Hepatocyte (in vitro differentiated cells): ENCODE results near the gene SYS1. TPM values are rescaled to one million over a fixed set of nuclear protein-coding genes. Genes with fewer than 3 reads are reported as not detected.
A peak's percentile ranks its signal among the peaks of the same experiment; 100 is the strongest.

ENCODE experiments used
- DNase-seq: peaks from one replicate; pipeline ENCODE4 v3.0.0-alpha.2; 2016; ENCODE audit warnings: low spot score
- H2AFZ ChIP-seq: fragments of 200-600 bp; sonication (generic); 2 replicates; pipeline ENCODE4 v1.6.0; 2016; ENCODE audit warnings: antibody characterized with exemption, mild to moderate bottlenecking
- H3K27ac ChIP-seq: fragments of 200-600 bp; sonication (generic); 2 replicates; pipeline ENCODE4 v1.5.1; 2016; ENCODE audit warnings: mild to moderate bottlenecking
- H3K27me3 ChIP-seq: fragments of 200-600 bp; sonication (generic); 2 replicates; pipeline ENCODE4 v1.6.1; 2016
- H3K36me3 ChIP-seq: fragments of 200-600 bp; sonication (generic); replicated peaks from 2 replicates; pipeline ENCODE4 v1.5.1; 2016; ENCODE audit warnings: low read depth; ENCODE audit not compliant: insufficient read depth
- H3K4me1 ChIP-seq: fragments of 200-600 bp; sonication (generic); 2 replicates; pipeline ENCODE4 v1.5.1; 2016; ENCODE audit warnings: mild to moderate bottlenecking, moderate library complexity; ENCODE audit not compliant: insufficient read depth
- H3K4me2 ChIP-seq: fragments of 200-600 bp; sonication (generic); 2 replicates; pipeline ENCODE4 v1.6.0; 2016
- H3K4me3 ChIP-seq: fragments of 200-600 bp; sonication (generic); 2 replicates; pipeline ENCODE4 v1.5.1; 2016; ENCODE audit warnings: mild to moderate bottlenecking
- H3K79me2 ChIP-seq: fragments of 200-600 bp; sonication (generic); 2 replicates; pipeline ENCODE4 v1.6.0; 2017; ENCODE audit warnings: mild to moderate bottlenecking
- H3K9me2 ChIP-seq: fragments of 200-600 bp; sonication (generic); replicated peaks from 2 replicates; pipeline ENCODE4 v1.6.0; 2017; ENCODE audit warnings: mild to moderate bottlenecking; ENCODE audit not compliant: insufficient read depth
- H3K9me3 ChIP-seq: fragments of 200-600 bp; sonication (generic); 2 replicates; pipeline ENCODE4 v1.5.1; 2016; ENCODE audit warnings: low read depth, mild to moderate bottlenecking
- H4K20me1 ChIP-seq: fragments of 200-600 bp; sonication (generic); 2 replicates; pipeline ENCODE4 v1.6.0; 2016; ENCODE audit warnings: mild to moderate bottlenecking; ENCODE audit not compliant: insufficient read depth, poor library complexity, severe bottlenecking
- CTCF ChIP-seq: fragments of 200-600 bp; sonication (generic); IDR thresholded peaks from 2 replicates; pipeline ENCODE4 v1.5.1; 2016; ENCODE audit warnings: antibody characterized with exemption, mild to moderate bottlenecking; ENCODE audit not compliant: poor library complexity
- EZH2 ChIP-seq: fragments of 200-600 bp; sonication (generic); IDR thresholded peaks from 2 replicates; pipeline ENCODE4 v1.6.1; 2016; ENCODE audit warnings: antibody characterized with exemption, mild to moderate bottlenecking, borderline replicate concordance
- EZH2phosphoT487 ChIP-seq: fragments of 200-600 bp; sonication (generic); IDR thresholded peaks from one replicate; pipeline ENCODE4 v1.6.1; 2018; ENCODE audit warnings: antibody characterized with exemption, mild to moderate bottlenecking, low read depth, moderate library complexity; ENCODE audit not compliant: unreplicated experiment, severe bottlenecking
- WGBS: methylation state at CpG from one replicate; pipeline ENCODE4 v1.1.6; 2016; ENCODE audit warnings: low lambda C conversion rate; ENCODE audit errors: missing lambda C conversion rate; 5-methylcytosine and 5-hydroxymethylcytosine counted together
- polyA plus RNA-seq: library from polyadenylated mRNA; unstranded; fragments of >200 nt; fragmentation: Nextera tagmentation; extraction: Ambion mirVana; gene quantifications from 2 replicates; pipeline ENCODE4 v1.2.1, GENCODE V29; 2016
- total RNA-seq: library from RNA; depleted of rRNA; stranded (reverse); fragments of >200 nt; gene quantifications from 2 replicates; pipeline ENCODE4 v1.2.3, GENCODE V29; 2014

SYS1 gene
- total and polyA plus RNA-seq, 2 experiments from 2014 or later: 35.8 to 42.0 TPM

GRCh38 chr20:45344168-45344860 is 18.6 kb upstream of the SYS1 start:
- peak; percentile 85 for DNase-seq
- Histone ChIP-seq H3K27me3 (no peaks in the 10 kb centered on the region), H3K4me1 (peaks cover 77% of the 10 kb centered on the region), H2AFZ (no peak overlapping the region), H4K20me1 (peaks cover 15% of the 10 kb centered on the region), H3K27ac (peak overlapping the region; percentile 96), H3K9me2 (no peaks in the 10 kb centered on the region), H3K36me3 (no peaks in the 10 kb centered on the region), H3K4me3 (peak overlapping the region; percentile 8), H3K4me2 (peak overlapping the region; percentile 87), H3K9me3 (no peaks in the 10 kb centered on the region), H3K79me2 (peaks cover 58% of the 10 kb centered on the region)
- WGBS: 32% methylated on average over 9 of the region's 9 CpGs
- TF ChIP-seq EZH2 (no peak), EZH2phosphoT487 (no peak), CTCF (no peak)

GRCh38 chr20:45345104-45345936 is 17.6 kb upstream of the SYS1 start:
- Histone ChIP-seq H3K4me3 (peak overlapping the region; percentile 8), H3K27ac (peak overlapping the region; percentile 96), H3K9me3 (no peaks in the 10 kb centered on the region), H2AFZ (no peak overlapping the region), H3K27me3 (no peaks in the 10 kb centered on the region), H3K79me2 (peaks cover 48% of the 10 kb centered on the region), H3K4me2 (peak overlapping the region; percentile 87), H3K36me3 (no peaks in the 10 kb centered on the region), H3K9me2 (no peaks in the 10 kb centered on the region), H4K20me1 (peaks cover 13% of the 10 kb centered on the region), H3K4me1 (peaks cover 67% of the 10 kb centered on the region)
- TF ChIP-seq CTCF (no peak), EZH2phosphoT487 (no peak), EZH2 (no peak)
- 48% methylated on average over 9 of the region's 9 CpGs for WGBS
- DNase-seq: no peak

GRCh38 chr20:45346291-45346718 is 16.7 kb upstream of the SYS1 start:
- Histone ChIP-seq H3K79me2 (peaks cover 38% of the 10 kb centered on the region), H3K27ac (peak overlapping the region; percentile 96), H4K20me1 (peaks cover 13% of the 10 kb centered on the region), H3K4me2 (peak overlapping the region; percentile 87), H3K9me3 (no peaks in the 10 kb centered on the region), H3K36me3 (no peaks in the 10 kb centered on the region), H3K4me1 (peaks cover 57% of the 10 kb centered on the region), H3K4me3 (peak overlapping the region; percentile 26), H3K27me3 (no peaks in the 10 kb centered on the region), H3K9me2 (no peaks in the 10 kb centered on the region), H2AFZ (no peak overlapping the region)
- TF ChIP-seq CTCF: no peak
- no peak for TF ChIP-seq EZH2
- no peak for TF ChIP-seq EZH2phosphoT487
- 64% methylated on average over 3 of the region's 3 CpGs for WGBS
- DNase-seq: no peak
